NCI-H460 (cell line): ENCODE data around the gene FBH1. TPM values are rescaled to one million over a fixed set of nuclear protein-coding genes. Genes with fewer than 3 reads are reported as not detected.
"Not testable (repeated sequence)": the region's sequence is repeated elsewhere in the genome, so short reads cannot be mapped to it uniquely, and the experiment has no call there.

Experiments
- DNase-seq: peaks from one replicate; pipeline ENCODE4 v3.0.0-alpha.2; 2016; ENCODE audit warnings: low read depth; ENCODE audit errors: extremely low read depth
- total RNA-seq: library from RNA; depleted of rRNA; stranded (reverse); fragments of >200 nt; shearing (Covaris generic); gene quantifications from 2 replicates; pipeline ENCODE4 v1.2.3, GENCODE V29; 2014

Gene FBH1
- total RNA-seq, 1 experiment from 2014 or later, result 37.9 TPM

- DNase-seq, result peak; percentile 48
These were observed 16.5 kb upstream of the FBH1 start for GRCh38 chr10:5873515-5873995.

GRCh38 chr10:5876181-5876768 is 13.8 kb upstream of the FBH1 start:
- no peak for DNase-seq

DNA sequence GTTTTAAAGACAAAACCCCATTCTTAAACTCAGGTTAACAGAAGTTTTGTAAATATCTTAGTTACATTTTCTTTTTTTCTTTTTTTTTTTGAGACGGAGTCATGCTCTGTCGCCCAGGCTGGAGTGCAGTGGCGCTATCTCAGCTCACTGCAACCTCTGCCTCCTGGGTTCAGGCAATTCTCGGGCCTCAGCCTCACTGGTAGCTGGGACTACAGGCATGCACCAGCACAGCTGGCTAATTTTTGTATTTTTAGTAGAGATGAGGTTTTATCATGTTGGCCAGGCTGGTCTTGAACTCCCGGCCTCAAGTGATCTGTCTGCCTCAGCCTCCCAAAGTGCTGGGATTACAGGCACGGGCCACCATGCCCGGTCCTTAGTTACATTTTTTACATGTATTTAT is 13.0 kb upstream of the FBH1 start:
- not testable (repeated sequence) for DNase-seq

- DNase-seq, result no peak
These were observed 7.1 kb upstream of the FBH1 start for GRCh38 chr10:5882961-5883360.

DNA sequence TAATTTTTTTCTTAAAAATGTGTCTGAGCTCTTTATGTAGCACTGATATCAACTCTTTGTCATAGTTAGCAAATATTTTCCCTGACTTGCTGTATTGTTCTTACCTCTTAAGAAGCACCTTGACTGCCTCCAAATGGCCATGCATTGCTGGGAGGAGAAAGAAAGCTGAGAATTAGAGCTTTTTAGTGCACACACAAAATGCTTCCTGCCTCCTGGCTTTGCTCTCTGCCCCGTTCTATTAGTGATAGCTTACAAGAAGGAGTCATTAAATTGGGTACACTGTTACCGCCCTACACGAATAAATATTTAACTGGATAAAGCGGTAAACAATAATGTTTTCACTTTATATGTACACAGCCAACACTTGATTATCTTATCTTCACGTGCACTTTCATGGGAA is 4.4 kb upstream of the FBH1 start:
- no peak for DNase-seq

DNA sequence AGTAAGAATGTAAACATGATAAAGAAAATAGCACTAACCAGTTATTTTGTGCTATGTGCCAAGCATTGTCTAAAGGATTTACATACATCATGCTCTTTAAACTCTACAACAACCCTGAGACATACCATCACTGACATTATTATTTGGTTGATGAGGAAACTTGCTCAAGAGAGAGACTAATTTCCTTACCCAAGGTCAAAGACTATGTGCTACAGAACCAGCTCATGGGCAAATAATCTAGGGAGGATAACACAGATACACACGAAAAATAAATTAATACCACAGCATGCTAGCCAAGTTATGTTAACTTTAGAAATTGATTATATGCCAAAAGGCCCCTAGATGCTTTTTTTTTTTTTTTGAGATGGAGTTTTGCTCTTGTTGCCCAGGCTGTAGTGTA is 3.0 kb upstream of the FBH1 start:
- no peak for DNase-seq

DNA sequence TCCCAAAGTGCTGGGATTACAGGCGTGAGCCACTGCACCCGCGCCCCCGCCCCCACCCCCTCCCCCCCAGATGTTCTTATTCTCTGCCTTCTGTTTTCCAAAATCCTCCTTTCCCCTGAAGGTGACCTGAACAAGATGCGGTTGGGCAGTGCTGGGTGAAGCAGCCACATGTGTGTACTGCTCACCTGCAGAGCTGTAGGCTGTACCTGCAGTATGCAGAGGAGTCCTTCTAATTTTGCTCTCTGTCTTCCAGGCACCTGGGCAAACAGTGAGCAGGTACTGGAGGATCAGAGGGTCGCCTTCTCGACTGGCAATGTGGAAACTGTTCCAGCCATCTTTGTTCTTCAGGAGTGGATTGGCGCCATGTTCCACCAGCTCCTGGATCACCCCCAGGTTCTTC is 2.4 kb upstream of the FBH1 start:
- no peak for DNase-seq

- no peak for DNase-seq
These were observed 1.7 kb upstream of the FBH1 start for GRCh38 chr10:5888351-5888750.

DNA sequence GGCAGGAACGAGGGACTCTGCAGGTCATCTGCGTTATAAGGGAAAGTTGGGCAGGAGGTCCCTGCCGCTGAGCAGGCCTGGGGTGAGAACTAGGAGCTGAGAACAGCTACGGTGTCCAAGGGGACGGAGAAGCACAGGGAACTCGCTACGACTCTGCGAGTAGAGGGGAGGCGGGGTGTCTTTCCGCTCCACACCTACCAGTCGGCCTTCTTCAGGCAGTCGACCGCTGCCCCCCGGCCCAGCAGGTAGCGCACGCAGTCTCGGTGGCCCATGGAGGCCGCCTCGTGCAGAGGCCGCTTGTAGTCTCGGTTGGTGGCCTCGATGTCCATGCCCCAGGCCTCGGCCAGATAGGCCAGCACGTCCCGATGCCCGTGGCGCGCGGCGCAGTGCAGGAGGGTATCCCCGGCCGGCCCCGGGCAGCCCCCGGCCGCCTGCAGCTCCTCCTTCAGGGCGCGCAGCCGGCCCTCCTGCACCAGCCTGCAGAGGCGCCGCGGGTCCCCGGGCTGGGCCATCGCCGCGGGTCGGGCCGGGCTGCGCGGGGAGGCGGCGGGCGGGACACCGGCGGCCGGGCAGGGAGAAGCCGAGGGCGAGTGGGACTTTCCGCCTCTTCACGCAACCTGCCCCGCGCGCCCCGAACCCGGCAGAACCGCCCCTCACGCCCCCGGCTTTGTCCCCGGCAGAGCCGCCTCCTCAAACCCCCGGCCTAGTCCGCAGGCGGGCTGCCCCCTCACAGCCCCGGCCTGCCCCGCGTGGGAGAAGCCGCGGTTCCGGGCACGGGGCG is 1.0 kb upstream of the FBH1 start:
- no peak for DNase-seq

DNA sequence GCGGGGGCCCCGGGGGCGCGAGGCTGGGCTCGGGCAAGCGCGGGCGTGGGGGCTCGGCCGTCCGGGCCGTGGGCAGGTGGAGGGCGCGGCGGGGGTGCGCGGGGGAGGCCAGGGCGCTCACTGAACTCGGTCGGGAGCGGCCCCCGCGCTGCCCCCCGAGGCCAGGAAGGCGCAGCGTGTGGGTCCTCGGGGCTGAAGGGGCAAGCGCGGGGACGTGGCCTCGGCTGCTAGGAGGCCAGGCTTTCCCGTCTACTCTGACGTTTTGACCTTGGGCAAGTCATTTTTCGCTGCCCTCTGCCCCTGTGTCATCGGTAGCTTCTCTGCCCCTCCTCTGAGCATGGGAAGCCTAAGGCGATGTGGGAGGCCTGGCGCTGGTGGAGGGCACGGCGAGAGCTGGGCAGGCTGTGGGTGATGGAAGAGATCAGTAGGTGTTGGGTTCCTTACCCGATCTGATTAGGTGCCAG is 441 bp downstream of the FBH1 start:
- DNase-seq, result no peak

DNA sequence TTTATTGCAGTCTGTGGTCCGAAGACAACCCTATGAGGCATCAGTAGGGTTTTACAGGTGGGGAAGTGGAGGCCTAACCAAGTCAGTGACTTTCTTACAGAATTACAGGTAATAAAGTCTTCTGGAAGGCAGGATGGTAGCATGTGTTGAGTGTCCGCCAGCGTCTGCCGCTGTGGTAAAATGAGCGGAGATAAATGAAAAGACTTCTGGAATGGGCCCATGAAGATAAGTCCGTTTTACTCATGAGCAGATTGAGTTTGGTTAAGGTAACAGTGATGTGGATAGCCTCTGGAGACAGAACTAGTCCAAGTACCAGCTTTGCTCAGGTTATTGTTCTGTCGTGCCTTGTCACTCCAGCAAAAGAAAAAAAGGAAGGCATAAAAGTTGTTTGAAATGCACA is 966 bp downstream of the FBH1 start:
- DNase-seq, result no peak

GRCh38 chr10:5892007-5892406 is 2.0 kb downstream of the FBH1 start:
- no peak for DNase-seq

GRCh38 chr10:5893321-5893720 is 3.3 kb downstream of the FBH1 start:
- no peak for DNase-seq

GRCh38 chr10:5894403-5894802 is 4.4 kb downstream of the FBH1 start:
- DNase-seq, result no peak

GRCh38 chr10:5894873-5895272 is 4.8 kb downstream of the FBH1 start:
- no peak for DNase-seq

- DNase-seq, result no peak
These were observed 5.3 kb downstream of the FBH1 start for GRCh38 chr10:5895365-5895764.

DNA sequence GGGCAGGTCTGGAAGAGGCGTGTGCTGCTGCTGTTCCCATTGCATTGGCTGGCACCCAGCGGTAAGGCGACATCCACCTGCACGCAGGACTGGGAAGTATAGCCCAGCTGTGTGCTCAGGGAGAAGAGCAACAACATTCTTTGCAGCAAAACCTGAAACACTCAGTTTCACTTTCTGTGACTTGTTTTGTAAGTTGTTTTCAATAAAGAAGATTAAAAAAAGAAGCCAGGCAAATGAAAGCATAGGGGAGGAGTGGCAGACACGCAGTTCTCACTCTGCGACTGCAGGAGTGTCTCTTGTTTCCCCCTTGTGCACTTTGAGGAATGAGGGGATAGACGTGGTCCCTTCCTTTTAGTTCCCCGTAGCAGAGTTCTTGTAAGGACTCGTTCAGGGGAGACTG is 5.8 kb downstream of the FBH1 start:
- no peak for DNase-seq

DNA sequence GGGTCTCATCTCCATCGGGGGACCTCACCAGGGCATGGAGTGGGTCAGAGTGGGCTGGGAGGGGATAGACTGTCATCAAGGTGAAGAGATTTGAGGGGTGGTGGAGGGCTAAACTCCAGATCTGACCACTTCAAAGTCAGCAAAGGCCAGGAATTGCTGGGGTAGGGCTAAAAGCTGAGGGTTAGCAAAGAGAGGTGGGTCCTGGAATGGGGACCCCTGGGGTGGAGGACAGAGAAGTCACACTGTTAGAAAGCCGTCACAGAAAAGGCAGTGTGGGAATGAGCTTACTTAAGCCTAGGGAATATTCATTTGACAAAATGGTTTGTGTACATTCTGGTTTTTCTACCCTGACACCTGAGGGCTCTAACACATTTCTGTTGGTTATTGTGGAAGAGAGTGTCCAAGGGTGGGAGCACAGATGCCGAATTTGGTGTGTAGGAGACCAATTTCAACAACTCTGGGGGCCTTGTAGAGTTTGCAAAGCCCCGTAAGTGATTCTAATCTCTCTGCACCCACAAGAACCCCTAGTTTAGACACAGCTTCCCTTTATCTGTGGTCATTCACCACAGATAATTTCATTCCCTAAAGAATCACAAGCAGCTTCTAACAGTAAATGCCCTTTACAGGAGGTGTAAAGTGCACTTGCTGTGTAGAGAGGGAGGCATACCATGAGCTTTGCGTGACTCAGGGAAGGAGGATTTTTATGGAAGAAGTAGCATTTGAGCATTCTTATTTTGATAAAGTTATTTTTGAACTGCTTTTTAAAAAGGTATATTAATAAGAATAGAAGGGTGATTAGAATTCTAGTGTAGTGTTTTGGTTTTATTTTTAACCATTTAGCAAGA is 6.4 kb downstream of the FBH1 start:
- no peak for DNase-seq

DNA sequence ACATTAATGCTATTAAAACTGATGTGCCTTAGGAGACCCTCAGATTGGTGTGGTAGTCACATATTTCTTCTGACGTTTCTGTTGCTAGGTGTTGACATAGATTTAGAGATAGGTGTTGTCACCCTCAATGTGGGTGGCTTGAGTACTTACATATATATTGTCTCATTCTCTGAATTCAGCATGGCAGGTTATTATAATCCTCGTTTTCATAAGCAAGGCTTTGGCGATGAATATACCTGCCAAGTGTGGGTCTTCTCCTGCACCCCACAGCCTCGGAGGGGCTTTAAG is 7.0 kb downstream of the FBH1 start:
- no peak for DNase-seq

GRCh38 chr10:5897504-5897903 is 7.5 kb downstream of the FBH1 start:
- no peak for DNase-seq

- DNase-seq, result no peak
These were observed 8.1 kb downstream of the FBH1 start for GRCh38 chr10:5898163-5898562.

DNA sequence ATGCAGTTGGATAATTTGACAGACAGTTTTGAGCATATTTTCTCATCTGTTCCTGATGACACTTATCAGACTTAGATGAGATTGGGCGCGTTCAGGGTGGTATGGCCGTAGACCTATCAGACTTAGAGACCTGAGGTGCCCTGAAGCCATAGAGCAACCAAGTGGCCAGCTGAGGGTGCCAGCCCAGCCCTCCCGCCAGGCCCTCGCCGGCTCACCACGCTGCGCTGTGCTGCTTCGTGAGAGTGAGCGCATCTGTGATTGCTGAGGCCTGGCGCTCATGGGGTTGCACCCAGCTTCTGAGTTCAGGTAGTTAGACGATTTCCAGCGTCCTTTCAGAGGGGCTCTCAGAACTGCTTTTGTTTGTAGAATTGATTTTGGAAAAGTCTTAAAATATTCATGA is 10.2 kb downstream of the FBH1 start:
- DNase-seq, result no peak
